GM18508 (cell line): ENCODE measurements around the gene HLA-DRA.
"Not testable (repeated sequence)": the region's sequence is repeated elsewhere in the genome, so short reads cannot be mapped to it uniquely, and the experiment has no call there.

Experiments
- ATAC-seq: cut with Tn5 transposase; IDR thresholded peaks from one replicate; pipeline ENCODE4 v1.9.1; 2021; ENCODE audit warnings: moderate number of reproducible peaks; ENCODE audit not compliant: insufficient read depth, unreplicated experiment

HLA-DRA gene

DNA sequence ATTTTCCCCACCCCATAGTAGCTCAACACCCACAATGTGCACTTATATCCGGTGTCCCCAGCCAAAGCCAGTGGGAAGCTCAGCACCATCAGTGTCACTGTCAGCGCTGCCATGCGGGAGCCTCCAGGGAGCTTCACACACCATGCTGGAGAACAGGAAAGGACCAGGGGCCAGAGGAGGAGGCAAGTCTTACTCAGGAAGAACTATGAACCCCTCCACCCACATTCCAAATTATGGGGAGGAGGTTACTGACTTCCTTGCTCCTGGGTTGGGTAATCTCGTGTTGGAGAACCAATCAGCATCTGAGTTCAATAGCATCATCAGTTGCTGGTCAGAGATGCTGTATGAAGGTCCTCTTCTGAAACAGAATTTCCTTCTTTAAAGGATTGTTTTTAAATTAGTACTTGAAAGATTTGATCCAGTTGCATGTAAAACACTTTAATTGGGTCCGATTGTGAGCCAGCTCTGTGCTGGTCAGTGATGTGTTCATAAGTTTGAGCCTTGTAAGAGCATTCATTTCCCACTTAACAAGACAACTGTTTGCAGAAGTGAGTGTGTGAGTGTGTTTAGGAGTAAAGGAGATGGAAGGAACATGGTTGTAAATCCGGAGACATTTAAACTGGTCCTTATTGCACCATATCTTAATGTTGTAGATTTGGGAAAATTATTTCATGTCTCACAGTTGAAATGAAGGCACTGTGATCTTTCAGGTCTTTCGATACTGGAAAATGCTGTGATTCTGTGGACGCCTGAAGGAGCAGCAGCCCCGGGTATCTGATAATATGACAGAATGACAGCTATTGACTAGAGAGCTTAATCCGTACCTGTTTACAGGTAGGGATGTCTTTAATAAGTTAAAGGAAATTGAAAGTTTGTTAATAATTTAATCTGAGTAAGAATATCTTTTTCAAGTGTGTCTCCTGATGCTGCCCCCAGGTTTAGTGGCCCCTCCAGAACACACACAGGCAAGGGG lies 34.0 kb downstream of the HLA-DRA start:
- ATAC-seq: not testable (repeated sequence)

DNA sequence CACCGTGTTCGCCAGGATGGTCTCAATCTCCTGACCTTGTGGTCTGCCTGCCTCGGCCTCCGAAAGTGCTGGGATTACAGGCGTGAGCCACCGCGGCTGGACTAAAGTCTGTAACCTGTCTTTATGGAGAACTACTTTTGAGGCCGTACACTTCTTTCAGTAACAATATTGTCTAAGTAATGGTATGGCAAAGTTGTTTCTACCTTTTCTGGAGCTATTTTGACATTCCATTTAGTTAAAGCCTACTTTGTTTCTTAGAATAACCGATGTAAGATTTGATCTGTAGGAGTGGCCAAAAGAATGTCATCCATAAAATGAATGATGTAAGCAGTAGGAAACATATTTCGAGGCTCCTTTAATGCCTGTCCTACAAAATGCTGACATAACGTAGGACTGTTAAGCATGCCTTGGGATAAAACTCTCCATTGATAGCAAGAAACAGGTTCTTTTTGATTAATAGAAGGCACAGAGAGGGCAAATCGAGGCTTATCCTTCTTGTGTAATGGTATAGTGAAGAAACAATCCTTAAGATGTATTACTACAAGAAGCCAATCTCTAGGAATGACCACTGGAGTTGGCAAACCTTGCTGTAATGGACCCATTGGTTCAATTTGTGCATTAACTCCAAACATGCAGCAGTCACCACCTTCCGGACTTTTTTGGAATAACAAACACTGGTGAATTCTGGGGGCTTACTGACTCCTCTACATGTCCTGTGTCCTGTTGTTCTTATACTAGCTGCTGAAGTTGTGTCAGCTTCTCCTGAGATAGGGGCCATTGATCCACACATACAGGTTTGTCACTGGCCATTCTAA lies 35.9 kb downstream of the HLA-DRA start:
- ATAC-seq: no peak

DNA sequence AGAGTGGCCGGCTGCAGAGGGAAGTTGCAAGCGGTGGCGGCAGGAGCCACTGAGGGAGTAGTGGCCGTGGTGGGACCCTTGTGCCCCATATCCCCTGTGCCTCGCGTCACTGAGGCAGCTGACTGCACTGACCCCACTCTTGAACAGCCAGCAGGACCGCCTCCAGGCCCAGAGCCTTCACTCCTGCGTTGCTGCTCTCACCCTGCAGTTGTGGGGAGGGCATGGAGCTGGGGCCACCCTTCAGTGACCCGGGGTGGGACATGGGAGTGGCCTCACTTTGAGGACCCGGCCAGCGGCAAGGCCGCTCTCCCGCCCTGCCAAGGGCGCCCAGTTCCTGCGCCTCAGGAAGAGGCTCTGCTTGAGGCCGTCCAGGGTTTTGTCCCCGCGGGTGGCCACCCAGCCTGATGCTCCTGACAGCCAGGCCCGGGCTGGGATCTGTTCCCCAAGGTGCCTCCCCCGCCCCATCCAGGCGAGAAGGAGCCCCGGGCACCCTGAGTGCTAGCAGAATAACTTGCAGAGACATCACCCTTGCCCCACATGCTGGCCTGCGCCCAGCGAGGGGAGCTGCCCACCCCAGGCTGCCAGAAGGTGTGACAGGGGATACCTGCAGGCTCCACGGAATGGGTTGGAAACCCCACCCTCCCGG lies 44.4 kb downstream of the HLA-DRA start:
- ATAC-seq: no peak

DNA sequence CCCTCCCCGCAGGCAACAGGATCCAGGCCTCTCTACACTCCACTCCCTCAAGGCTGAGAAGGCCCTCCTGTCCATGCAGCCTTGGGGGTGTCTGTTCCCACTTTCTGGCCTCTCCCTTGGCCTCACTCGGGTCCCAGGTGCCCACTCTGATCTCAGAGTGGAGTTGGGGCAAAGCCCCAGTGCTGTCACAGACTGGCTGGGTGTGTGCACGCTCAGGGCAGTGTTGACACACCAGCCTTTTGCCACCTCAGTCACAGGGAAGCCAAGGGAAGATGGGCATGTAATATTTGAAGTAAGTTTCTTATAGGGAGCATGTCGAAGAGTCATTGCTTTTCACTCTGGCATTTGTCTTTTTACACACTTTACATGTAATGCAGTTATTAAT lies 44.9 kb downstream of the HLA-DRA start:
- ATAC-seq: no peak

DNA sequence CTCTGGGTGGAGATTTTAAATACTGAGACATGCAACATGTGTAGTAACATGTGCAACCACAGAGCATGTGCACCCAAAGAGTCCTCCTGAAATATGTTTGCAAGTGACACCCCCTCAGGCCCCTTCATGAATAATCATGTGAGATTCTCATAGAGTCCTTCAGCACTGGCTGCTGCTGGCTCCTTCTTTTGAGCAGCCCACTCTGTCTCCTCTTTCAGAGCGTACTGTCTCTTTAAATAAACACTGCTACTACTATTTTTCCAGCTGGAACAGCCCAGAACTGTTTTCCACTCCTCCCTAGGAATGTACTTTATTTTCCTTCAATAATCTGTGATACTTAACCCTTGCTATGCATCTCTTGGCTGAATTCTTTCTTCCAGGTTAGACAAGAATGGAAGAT lies 48.4 kb downstream of the HLA-DRA start:
- ATAC-seq: no peak

DNA sequence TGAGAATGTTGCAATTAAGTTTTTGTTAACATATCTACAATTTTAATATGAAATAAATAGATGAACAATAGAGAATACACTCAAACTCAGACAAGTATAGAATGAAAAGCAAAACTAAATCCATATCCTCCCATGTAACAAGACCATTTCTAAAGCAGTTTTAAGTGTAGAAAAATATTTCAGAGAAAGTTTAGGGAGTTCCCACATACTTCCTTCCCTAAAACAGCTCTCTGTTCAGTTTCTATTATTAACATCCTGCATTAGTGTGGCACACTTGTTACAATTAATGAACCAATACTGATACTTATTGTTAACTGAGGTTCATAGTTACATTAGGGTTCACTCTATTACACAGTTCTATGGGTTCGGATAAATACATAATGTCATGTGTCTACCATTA lies 52.0 kb downstream of the HLA-DRA start:
- no peak for ATAC-seq

DNA sequence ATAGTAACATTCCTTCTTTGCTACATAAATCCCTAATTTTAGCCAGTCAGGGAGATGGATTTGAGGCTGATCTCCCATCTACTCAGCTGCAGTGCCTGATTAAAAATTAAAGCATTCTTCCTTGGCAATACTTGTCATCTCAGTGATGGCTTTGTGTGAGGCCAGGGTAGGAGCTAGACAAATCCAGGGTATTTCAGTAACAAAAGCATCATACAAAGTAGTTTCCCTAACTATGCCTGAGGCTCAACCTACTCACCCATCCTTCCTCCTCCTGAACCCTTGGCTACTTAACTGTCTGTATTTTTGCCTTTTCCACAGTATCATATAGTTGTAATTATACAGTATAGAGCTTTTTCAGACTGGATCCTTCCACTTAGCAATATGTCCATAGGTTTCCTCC lies 52.7 kb downstream of the HLA-DRA start:
- ATAC-seq: no peak
